Liver (tissue), 3 donors: ENCODE data around the gene SH3RF3.

Experiments
- CTCF ChIP-seq: fragments of 150-350 bp; IDR thresholded peaks from 2 replicates; pipeline ENCODE4 v1.5.1; 2017; ENCODE audit warnings: improper control_type of control experiment, low read depth, low read length; ENCODE audit not compliant: missing input control
- EGR1 ChIP-seq, 2 donors: IDR thresholded peaks; 2 replicates each; pipeline ENCODE4 v1.6.1; 2016 to 2018; ENCODE audit warnings: antibody characterized with exemption in 2 of 2, low read depth in 2 of 2
- FOXA2 ChIP-seq: IDR thresholded peaks from 2 replicates; pipeline ENCODE4 v1.6.1; 2016; ENCODE audit warnings: antibody characterized with exemption
- GABPA ChIP-seq, 2 donors: IDR thresholded peaks in 1 of 2; conservative IDR thresholded peaks in 1 of 2; 2 replicates each; pipeline ENCODE4 v1.6.1; 2016; ENCODE audit warnings: antibody characterized with exemption in 2 of 2, mild to moderate bottlenecking in 1 of 2, moderate library complexity in 1 of 2
- HNF4G ChIP-seq: IDR thresholded peaks from 2 replicates; pipeline ENCODE4 v1.6.1; 2016; ENCODE audit warnings: antibody characterized with exemption
- JUND ChIP-seq, 2 donors: IDR thresholded peaks; 2 replicates each; pipeline ENCODE4 v1.6.1; 2016; ENCODE audit warnings: antibody characterized with exemption in 2 of 2
- RAD21 ChIP-seq, 2 donors: IDR thresholded peaks; 2 replicates each; pipeline ENCODE4 v1.6.1; 2016; ENCODE audit warnings: antibody characterized with exemption in 2 of 2, mild to moderate bottlenecking in 2 of 2
- SP1 ChIP-seq: IDR thresholded peaks from 2 replicates; pipeline ENCODE4 v1.6.1; 2018; ENCODE audit warnings: antibody characterized with exemption, mild to moderate bottlenecking
- TAF1 ChIP-seq: conservative IDR thresholded peaks from 2 replicates; pipeline ENCODE4 v1.6.1; 2016; ENCODE audit warnings: antibody characterized with exemption, mild to moderate bottlenecking
- YY1 ChIP-seq: IDR thresholded peaks from 2 replicates; pipeline ENCODE4 v1.6.1; 2016; ENCODE audit warnings: antibody characterized with exemption, mild to moderate bottlenecking
- TF ChIP-seq, protein P1 (sequence below): IDR thresholded peaks from 2 replicates; pipeline ENCODE4 v1.6.1; 2016; ENCODE audit warnings: antibody characterized with exemption
- TF ChIP-seq, protein P2 (sequence below): IDR thresholded peaks from 2 replicates; pipeline ENCODE4 v1.6.1; 2016; ENCODE audit warnings: antibody characterized with exemption, mild to moderate bottlenecking
- TF ChIP-seq, protein P3 (sequence below): IDR thresholded peaks from 2 replicates; pipeline ENCODE4 v1.6.1; 2016; ENCODE audit warnings: antibody characterized with exemption
- TF ChIP-seq, protein P4 (sequence below): IDR thresholded peaks from 2 replicates; pipeline ENCODE4 v1.6.1; 2016; ENCODE audit warnings: antibody characterized with exemption
- donor health status: healthy.
- donor health status: healthy.

- TF ChIP-seq GABPA (IDR thresholded peaks at IDR 0.05 in 1 of 2, conservative IDR thresholded peaks at IDR 0.05 in 1 of 2) (no peak), CTCF (no peak), RAD21 (IDR thresholded peaks at IDR 0.05) (peak; percentile 56 to 57), SP1 (peak; percentile 86), YY1 (peak; percentile 65), TAF1 (no peak), EGR1 (IDR thresholded peaks at IDR 0.05; ENCODE audit: low read depth in 2 of 2) (no peak), FOXA2 (no peak), JUND (IDR thresholded peaks at IDR 0.05) (peak; percentile 49 to 75), HNF4G (peak; percentile 74)
- TF ChIP-seq, protein P1, sequence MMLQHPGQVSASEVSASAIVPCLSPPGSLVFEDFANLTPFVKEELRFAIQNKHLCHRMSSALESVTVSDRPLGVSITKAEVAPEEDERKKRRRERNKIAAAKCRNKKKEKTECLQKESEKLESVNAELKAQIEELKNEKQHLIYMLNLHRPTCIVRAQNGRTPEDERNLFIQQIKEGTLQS: peak; percentile 78
- TF ChIP-seq, protein P2, sequence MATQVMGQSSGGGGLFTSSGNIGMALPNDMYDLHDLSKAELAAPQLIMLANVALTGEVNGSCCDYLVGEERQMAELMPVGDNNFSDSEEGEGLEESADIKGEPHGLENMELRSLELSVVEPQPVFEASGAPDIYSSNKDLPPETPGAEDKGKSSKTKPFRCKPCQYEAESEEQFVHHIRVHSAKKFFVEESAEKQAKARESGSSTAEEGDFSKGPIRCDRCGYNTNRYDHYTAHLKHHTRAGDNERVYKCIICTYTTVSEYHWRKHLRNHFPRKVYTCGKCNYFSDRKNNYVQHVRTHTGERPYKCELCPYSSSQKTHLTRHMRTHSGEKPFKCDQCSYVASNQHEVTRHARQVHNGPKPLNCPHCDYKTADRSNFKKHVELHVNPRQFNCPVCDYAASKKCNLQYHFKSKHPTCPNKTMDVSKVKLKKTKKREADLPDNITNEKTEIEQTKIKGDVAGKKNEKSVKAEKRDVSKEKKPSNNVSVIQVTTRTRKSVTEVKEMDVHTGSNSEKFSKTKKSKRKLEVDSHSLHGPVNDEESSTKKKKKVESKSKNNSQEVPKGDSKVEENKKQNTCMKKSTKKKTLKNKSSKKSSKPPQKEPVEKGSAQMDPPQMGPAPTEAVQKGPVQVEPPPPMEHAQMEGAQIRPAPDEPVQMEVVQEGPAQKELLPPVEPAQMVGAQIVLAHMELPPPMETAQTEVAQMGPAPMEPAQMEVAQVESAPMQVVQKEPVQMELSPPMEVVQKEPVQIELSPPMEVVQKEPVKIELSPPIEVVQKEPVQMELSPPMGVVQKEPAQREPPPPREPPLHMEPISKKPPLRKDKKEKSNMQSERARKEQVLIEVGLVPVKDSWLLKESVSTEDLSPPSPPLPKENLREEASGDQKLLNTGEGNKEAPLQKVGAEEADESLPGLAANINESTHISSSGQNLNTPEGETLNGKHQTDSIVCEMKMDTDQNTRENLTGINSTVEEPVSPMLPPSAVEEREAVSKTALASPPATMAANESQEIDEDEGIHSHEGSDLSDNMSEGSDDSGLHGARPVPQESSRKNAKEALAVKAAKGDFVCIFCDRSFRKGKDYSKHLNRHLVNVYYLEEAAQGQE: peak; percentile 52
- TF ChIP-seq, protein P3, sequence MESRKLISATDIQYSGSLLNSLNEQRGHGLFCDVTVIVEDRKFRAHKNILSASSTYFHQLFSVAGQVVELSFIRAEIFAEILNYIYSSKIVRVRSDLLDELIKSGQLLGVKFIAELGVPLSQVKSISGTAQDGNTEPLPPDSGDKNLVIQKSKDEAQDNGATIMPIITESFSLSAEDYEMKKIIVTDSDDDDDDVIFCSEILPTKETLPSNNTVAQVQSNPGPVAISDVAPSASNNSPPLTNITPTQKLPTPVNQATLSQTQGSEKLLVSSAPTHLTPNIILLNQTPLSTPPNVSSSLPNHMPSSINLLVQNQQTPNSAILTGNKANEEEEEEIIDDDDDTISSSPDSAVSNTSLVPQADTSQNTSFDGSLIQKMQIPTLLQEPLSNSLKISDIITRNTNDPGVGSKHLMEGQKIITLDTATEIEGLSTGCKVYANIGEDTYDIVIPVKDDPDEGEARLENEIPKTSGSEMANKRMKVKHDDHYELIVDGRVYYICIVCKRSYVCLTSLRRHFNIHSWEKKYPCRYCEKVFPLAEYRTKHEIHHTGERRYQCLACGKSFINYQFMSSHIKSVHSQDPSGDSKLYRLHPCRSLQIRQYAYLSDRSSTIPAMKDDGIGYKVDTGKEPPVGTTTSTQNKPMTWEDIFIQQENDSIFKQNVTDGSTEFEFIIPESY: no peak
- TF ChIP-seq, protein P4, sequence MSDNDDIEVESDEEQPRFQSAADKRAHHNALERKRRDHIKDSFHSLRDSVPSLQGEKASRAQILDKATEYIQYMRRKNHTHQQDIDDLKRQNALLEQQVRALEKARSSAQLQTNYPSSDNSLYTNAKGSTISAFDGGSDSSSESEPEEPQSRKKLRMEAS: peak; percentile 59
Measured at GRCh38 chr2:109218087-109218791, 89.2 kb downstream of the SH3RF3 start.
